ENCODE measurements around the gene ZNF691.
A peak's percentile ranks its signal among the peaks of the same experiment; 100 is the strongest.

The ZNF691 gene, protein sequence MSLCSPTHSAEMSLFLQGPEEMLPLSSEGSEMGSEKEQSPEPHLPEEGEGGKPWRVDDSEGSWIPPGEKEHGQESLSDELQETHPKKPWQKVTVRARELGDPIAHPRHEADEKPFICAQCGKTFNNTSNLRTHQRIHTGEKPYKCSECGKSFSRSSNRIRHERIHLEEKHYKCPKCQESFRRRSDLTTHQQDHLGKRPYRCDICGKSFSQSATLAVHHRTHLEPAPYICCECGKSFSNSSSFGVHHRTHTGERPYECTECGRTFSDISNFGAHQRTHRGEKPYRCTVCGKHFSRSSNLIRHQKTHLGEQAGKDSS

DNA sequence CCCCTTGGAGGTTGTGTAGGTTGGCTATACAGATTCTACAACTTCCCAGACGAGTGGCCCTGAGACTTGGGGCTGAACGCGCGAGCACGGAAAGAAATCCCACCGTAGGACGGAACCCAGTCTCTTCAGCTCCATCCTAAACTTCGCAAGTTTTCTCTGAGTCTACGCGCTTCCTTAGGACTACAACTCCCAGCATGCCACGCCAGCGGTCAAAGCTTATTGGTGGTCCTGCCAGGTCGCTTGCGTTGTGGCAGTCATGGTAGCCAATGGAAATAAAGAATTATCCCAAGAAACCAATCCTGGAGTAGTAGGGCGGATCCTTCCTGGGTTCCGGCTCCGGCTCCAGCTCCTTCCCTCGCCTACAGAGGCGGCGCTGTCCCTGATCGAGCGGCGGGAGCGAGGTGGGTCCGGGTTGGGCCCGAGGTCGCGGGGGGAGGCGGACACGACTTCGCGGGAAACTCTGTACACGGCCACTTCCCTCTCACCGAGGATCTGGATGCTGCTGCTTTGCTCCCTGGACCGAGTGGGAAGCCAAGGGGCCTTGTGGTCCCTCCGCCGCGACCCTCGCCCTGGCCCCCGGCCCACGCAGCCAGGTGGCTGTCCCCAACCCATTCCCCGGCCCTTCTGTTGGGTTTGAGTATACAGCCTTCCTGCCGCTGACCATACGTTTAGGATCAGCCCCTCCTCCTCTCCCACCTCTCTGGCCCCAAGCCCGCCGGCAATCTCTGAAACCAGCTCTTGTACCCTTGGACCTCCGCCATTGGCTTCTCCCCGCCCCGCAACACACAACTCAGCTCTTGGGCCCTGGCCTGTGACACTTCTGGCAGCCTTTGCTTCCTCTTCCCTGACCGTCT, at the start of gene ZNF691:
Gene ZNF691 (plus strand): TSS at position 357 of the 854 bp plus-strand sequence. CDS start 3,046 bp downstream, outside the sequence.
- no peak for TF ChIP-seq CTCF (conservative IDR thresholded peaks at IDR 0.05; ENCODE audit: low read depth, low read length)
- Histone ChIP-seq H3K4me2 (peak within 1 kb of the TSS; percentile 71), H2AFZ (ENCODE audit: low read depth) (peak within 1 kb of the TSS; percentile 74), H3K4me1 (ENCODE audit: low read depth, poor library complexity, severe bottlenecking) (peaks cover 13% of the 10 kb centered on the region), H3K27me3 (ENCODE audit: insufficient read depth, low read depth) (no peaks in the 10 kb centered on the region), H3K27ac (no peak within 1 kb of the TSS), H4K20me1 (ENCODE audit: insufficient read depth) (no peaks in the 10 kb centered on the region), H3K79me2 (ENCODE audit: insufficient read depth, low read depth) (peaks cover 8% of the 10 kb centered on the region; the same call in 1 of the 2 replicates), H3K9ac (peak within 1 kb of the TSS; percentile 58; the same call in 1 of the 2 replicates), H3K36me3 (ENCODE audit: insufficient read depth) (no peaks in the 10 kb centered on the region), H3K4me3 (IDR thresholded peaks at IDR 0.05; ENCODE audit: insufficient read depth, low read depth, low read length) (peak within 1 kb of the TSS; percentile 54)

GRCh38 chr1:42797414-42797813, 49.0 kb upstream of the ZNF691 start:
- Histone ChIP-seq H3K9ac (no peak overlapping the region), H3K79me2 (ENCODE audit: insufficient read depth, low read depth) (no peaks in the 10 kb centered on the region), H4K20me1 (ENCODE audit: insufficient read depth) (no peaks in the 10 kb centered on the region), H3K4me1 (ENCODE audit: low read depth, poor library complexity, severe bottlenecking) (no peaks in the 10 kb centered on the region), H2AFZ (ENCODE audit: low read depth) (no peak overlapping the region), H3K27ac (no peak overlapping the region), H3K27me3 (ENCODE audit: insufficient read depth, low read depth) (no peaks in the 10 kb centered on the region), H3K36me3 (ENCODE audit: insufficient read depth) (no peaks in the 10 kb centered on the region), H3K4me2 (no peak overlapping the region), H3K4me3 (IDR thresholded peaks at IDR 0.05; ENCODE audit: insufficient read depth, low read depth, low read length) (no peak overlapping the region)
- TF ChIP-seq CTCF (conservative IDR thresholded peaks at IDR 0.05; ENCODE audit: low read depth, low read length) = no peak

- no peaks in the 10 kb centered on the region for H3K4me1 ChIP-seq (ENCODE audit: low read depth, poor library complexity, severe bottlenecking)
- no peak overlapping the region for H3K4me2 ChIP-seq
- no peaks in the 10 kb centered on the region for H3K36me3 ChIP-seq (ENCODE audit: insufficient read depth)
- no peaks in the 10 kb centered on the region for H3K27me3 ChIP-seq (ENCODE audit: insufficient read depth, low read depth)
- no peak overlapping the region for H3K27ac ChIP-seq
- H3K79me2 ChIP-seq (ENCODE audit: insufficient read depth, low read depth) = no peaks in the 10 kb centered on the region
- TF ChIP-seq CTCF (conservative IDR thresholded peaks at IDR 0.05; ENCODE audit: low read depth, low read length) = no peak
- H2AFZ ChIP-seq (ENCODE audit: low read depth) = no peak overlapping the region
- no peak overlapping the region for H3K4me3 ChIP-seq (IDR thresholded peaks at IDR 0.05; ENCODE audit: insufficient read depth, low read depth, low read length)
- no peak overlapping the region for H3K9ac ChIP-seq
- no peaks in the 10 kb centered on the region for H4K20me1 ChIP-seq (ENCODE audit: insufficient read depth)
Observed at GRCh38 chr1:42797979-42798378, 48.4 kb upstream of the ZNF691 start.

- Histone ChIP-seq H3K4me2 (no peak overlapping the region), H2AFZ (ENCODE audit: low read depth) (no peak overlapping the region), H3K4me3 (IDR thresholded peaks at IDR 0.05; ENCODE audit: insufficient read depth, low read depth, low read length) (no peak overlapping the region), H4K20me1 (ENCODE audit: insufficient read depth) (no peaks in the 10 kb centered on the region), H3K4me1 (ENCODE audit: low read depth, poor library complexity, severe bottlenecking) (no peaks in the 10 kb centered on the region), H3K36me3 (ENCODE audit: insufficient read depth) (no peaks in the 10 kb centered on the region), H3K27me3 (ENCODE audit: insufficient read depth, low read depth) (no peaks in the 10 kb centered on the region), H3K27ac (no peak overlapping the region), H3K9ac (no peak overlapping the region), H3K79me2 (ENCODE audit: insufficient read depth, low read depth) (no peaks in the 10 kb centered on the region)
- no peak for TF ChIP-seq CTCF (conservative IDR thresholded peaks at IDR 0.05; ENCODE audit: low read depth, low read length)
Observed at GRCh38 chr1:42801832-42802473, 44.5 kb upstream of the ZNF691 start.
